ENCODE results near the gene ANKLE2. TPM values are rescaled to one million over a fixed set of nuclear protein-coding genes. Genes with fewer than 3 reads are reported as not detected.

The ANKLE2 gene
- total RNA-seq, 1 experiment from 2014 or later, result 85.9 TPM

- ChIA-PET CTCF (no interaction called here), POLR2A (ENCODE audit: unreplicated experiment) (no interaction called here)
- no TSS peak for BruUV-seq (replicated peaks)
- H3K9me2 ChIP-seq (replicated peaks; ENCODE audit: low read length), result no peaks in the 10 kb centered on the region
- peaks cover 34% of the 10 kb centered on the region for H3K79me2 ChIP-seq (ENCODE audit: low read length)
- no peaks in the 10 kb centered on the region for H3K9me3 ChIP-seq (ENCODE audit: low read length)
- H3K27ac ChIP-seq (ENCODE audit: low read length), result no peak within 1 kb of the TSS
- peak within 1 kb of the TSS; percentile 81 for H3K4me3 ChIP-seq (ENCODE audit: low read length)
- H2AFZ ChIP-seq (ENCODE audit: low read length), result peak within 1 kb of the TSS; percentile 71
- H3K36me3 ChIP-seq (ENCODE audit: low read depth, low read length), result peaks cover 11% of the 10 kb centered on the region; the same call in 1 of the 2 replicates
- no peaks in the 10 kb centered on the region for H3F3A ChIP-seq (ENCODE audit: low read length, unreplicated experiment)
- DNase-seq (peak; percentile 99), ATAC-seq (peak; percentile 94)
- peak within 1 kb of the TSS; percentile 91 for H3K9ac ChIP-seq (ENCODE audit: low read length)
- TF ChIP-seq CTCF (conservative IDR thresholded peaks at IDR 0.05; ENCODE audit: low read depth, low read length), result no peak
- no peak for TF ChIP-seq EZH2 (IDR thresholded peaks at IDR 0.05; ENCODE audit: low read length, unreplicated experiment)
- TF ChIP-seq EZH2phosphoT487 (IDR thresholded peaks at IDR 0.05; ENCODE audit: borderline replicate concordance, low read length), result no peak
- H3K4me2 ChIP-seq (ENCODE audit: low read length), result peak within 1 kb of the TSS; percentile 88
- H4K20me1 ChIP-seq (ENCODE audit: low read length), result peaks cover 16% of the 10 kb centered on the region; the same call in 1 of the 2 replicates
- no peaks in the 10 kb centered on the region for H3K27me3 ChIP-seq (ENCODE audit: low read length)
- intact Hi-C loops (cut with micrococcal nuclease), result loop anchor here (5.0 kb wide), 1 partner anchor 75 kb away; the partner anchor contains the start of gene ANKLE2
- H3K4me1 ChIP-seq (ENCODE audit: insufficient read depth, low read length), result peaks cover 16% of the 10 kb centered on the region
Measured at GRCh38 chr12:132687211-132688164, 74.1 kb downstream of the ANKLE2 start, which contains the start of the genes POLE and PXMP2. Gene POLE (minus strand): TSS chr12:132687342. CDS start chr12:132687315, 27 bp downstream. Gene PXMP2 (plus strand): TSS chr12:132687587. CDS start chr12:132687671, 84 bp downstream.

- H3K79me2 ChIP-seq (ENCODE audit: low read length), result peaks cover 36% of the 10 kb centered on the region
- no peaks in the 10 kb centered on the region for H3K27me3 ChIP-seq (ENCODE audit: low read length)
- H3K9ac ChIP-seq (ENCODE audit: low read length), result peak overlapping the region; percentile 91
- no peaks in the 10 kb centered on the region for H3K9me2 ChIP-seq (replicated peaks; ENCODE audit: low read length)
- intact Hi-C loops (cut with micrococcal nuclease), result loop anchor here (5.0 kb wide), 1 partner anchor 75 kb away; the partner anchor contains the start of gene ANKLE2
- no peak for TF ChIP-seq CTCF (conservative IDR thresholded peaks at IDR 0.05; ENCODE audit: low read depth, low read length)
- no peak for TF ChIP-seq EZH2 (IDR thresholded peaks at IDR 0.05; ENCODE audit: low read length, unreplicated experiment)
- TF ChIP-seq EZH2phosphoT487 (IDR thresholded peaks at IDR 0.05; ENCODE audit: borderline replicate concordance, low read length), result no peak
- ChIA-PET CTCF (no interaction called here), POLR2A (ENCODE audit: unreplicated experiment) (no interaction called here)
- H3K4me1 ChIP-seq (ENCODE audit: insufficient read depth, low read length), result peaks cover 16% of the 10 kb centered on the region
- peak overlapping the region; percentile 88 for H3K4me2 ChIP-seq (ENCODE audit: low read length)
- DNase-seq (no peak), ATAC-seq (peak; percentile 12)
- H3K36me3 ChIP-seq (ENCODE audit: low read depth, low read length), result peaks cover 11% of the 10 kb centered on the region; the same call in 1 of the 2 replicates
- no peaks in the 10 kb centered on the region for H3K9me3 ChIP-seq (ENCODE audit: low read length)
- peak overlapping the region; percentile 71 for H2AFZ ChIP-seq (ENCODE audit: low read length)
- H4K20me1 ChIP-seq (ENCODE audit: low read length), result peaks cover 16% of the 10 kb centered on the region; the same call in 1 of the 2 replicates
- no TSS peak for BruUV-seq (replicated peaks)
- H3F3A ChIP-seq (ENCODE audit: low read length, unreplicated experiment), result no peaks in the 10 kb centered on the region
- H3K4me3 ChIP-seq (ENCODE audit: low read length), result peak overlapping the region; percentile 81
- H3K27ac ChIP-seq (ENCODE audit: low read length), result no peak overlapping the region
Measured at GRCh38 chr12:132686825-132687210, 74.8 kb downstream of the ANKLE2 start.

All from PC-3 (cell line).